GM13976 (cell line): ENCODE data around the gene TOPAZ1.

Experiments
- DNase-seq: peaks from one replicate; pipeline ENCODE4 v3.0.0; 2012; ENCODE audit warnings: low spot score
- in situ Hi-C: fragments of 300-500 bp; cut with MboI; formaldehyde crosslinking; loops from one replicate; pipeline ENCODE4 v1.12.0; 2022; ENCODE audit warnings: low sequenced_read_pairs, mixed read lengths, inconsistent platforms; ENCODE audit not compliant: unreplicated experiment
- TF ChIP-seq, protein P1 (sequence below): IDR thresholded peaks from 2 replicates; pipeline ENCODE4 v1.5.1; 2012; ENCODE audit warnings: borderline replicate concordance, mild to moderate bottlenecking; ENCODE audit not compliant: insufficient read depth; ENCODE audit errors: extremely low read depth, missing control alignments, control extremely low read depth

Gene TOPAZ1

GRCh38 chr3:44238889-44239288, 2.8 kb upstream of the TOPAZ1 start:
- no peak for DNase-seq
- TF ChIP-seq, protein P1, sequence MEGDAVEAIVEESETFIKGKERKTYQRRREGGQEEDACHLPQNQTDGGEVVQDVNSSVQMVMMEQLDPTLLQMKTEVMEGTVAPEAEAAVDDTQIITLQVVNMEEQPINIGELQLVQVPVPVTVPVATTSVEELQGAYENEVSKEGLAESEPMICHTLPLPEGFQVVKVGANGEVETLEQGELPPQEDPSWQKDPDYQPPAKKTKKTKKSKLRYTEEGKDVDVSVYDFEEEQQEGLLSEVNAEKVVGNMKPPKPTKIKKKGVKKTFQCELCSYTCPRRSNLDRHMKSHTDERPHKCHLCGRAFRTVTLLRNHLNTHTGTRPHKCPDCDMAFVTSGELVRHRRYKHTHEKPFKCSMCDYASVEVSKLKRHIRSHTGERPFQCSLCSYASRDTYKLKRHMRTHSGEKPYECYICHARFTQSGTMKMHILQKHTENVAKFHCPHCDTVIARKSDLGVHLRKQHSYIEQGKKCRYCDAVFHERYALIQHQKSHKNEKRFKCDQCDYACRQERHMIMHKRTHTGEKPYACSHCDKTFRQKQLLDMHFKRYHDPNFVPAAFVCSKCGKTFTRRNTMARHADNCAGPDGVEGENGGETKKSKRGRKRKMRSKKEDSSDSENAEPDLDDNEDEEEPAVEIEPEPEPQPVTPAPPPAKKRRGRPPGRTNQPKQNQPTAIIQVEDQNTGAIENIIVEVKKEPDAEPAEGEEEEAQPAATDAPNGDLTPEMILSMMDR = no peak
- in situ Hi-C loops = no loop called here

DNA sequence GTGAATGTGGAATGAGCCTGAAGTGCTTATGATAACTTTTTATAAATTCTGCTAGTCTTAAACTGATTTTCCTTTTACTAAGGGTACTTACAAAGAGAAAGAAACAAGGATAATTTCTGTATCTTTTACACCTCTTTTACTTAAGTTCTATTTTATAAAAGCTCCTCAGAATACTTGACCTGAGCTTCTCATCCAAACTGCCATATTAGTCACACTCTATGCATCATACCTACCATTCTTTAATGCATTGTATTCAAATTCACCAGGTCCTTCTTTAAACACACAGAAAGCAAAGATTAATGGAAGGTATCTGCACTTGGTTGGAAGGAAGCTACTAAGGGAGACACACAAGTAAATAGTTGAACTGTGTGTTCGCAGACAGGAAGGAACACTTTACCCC, 1.6 kb upstream of the TOPAZ1 start:
- in situ Hi-C loops = no loop called here
- TF ChIP-seq, protein P1 = no peak
- DNase-seq = no peak

DNA sequence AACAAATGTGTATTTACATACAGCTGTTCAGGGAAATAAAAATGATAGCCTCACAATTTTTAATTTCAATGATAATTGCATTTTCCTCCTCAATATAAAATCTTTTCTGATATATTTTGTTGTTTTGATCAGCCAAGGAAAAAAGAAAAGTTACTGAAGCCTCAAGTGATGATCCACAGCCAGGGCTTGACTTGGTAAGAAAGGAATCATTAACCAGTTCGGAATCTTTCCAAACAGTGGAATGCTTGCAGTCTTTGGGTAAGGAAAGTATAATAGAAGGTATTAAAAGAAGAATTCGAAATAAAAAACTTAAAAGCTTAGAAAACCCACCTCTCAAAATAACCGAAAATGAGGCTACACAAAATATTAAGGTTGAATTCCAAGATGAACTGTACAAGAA, 1.0 kb downstream of the TOPAZ1 start:
- TF ChIP-seq, protein P1 = no peak
- no peak for DNase-seq
- in situ Hi-C loops = no loop called here

- in situ Hi-C loops = no loop called here
- no peak for DNase-seq
- TF ChIP-seq, protein P1 = no peak
These were observed 6.5 kb downstream of the TOPAZ1 start for GRCh38 chr3:44248152-44248551.

GRCh38 chr3:44252332-44252959, 10.8 kb downstream of the TOPAZ1 start:
- in situ Hi-C loops = no loop called here
- TF ChIP-seq, protein P1 = no peak
- DNase-seq = no peak

GRCh38 chr3:44259404-44259803, 17.7 kb downstream of the TOPAZ1 start:
- in situ Hi-C loops = no loop called here
- TF ChIP-seq, protein P1 = no peak
- no peak for DNase-seq
